GM03348 (cell line): ENCODE results near the gene GLS.
A peak's percentile ranks its signal among the peaks of the same experiment; 100 is the strongest.

Experiments used
- DNase-seq: peaks from one replicate; pipeline ENCODE4 v3.0.0; 2012; ENCODE audit warnings: low spot score

The GLS gene

DNA sequence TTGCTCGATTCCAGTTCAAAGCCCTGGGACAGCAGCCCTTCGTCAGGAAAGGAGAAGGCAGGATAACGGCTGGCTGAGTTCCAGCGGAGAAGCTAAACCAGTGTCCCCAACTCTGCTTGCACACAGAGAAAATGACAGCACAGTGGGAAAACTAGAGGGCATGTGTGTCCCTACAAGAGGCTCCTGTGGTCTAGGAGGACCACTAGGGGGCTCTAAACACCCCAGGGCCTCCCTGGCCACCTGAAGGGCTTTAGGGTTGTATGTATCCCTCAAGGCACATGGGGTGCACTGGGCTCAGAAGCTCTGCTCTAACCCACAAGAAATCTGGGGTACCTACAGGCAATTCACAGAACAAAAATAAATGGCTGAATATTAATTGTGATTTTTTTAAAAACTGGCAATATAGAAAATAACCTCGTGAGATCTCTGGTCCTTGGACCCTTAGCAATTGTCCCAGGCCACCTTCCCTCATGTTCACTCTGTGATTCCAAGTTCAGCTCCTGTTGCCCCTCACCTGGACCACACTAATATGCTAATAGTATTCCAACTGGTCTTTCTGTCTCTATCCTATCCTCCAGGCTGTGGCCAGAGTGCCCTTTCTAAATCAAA is 115.8 kb downstream of the GLS start:
- peak; percentile 63 for DNase-seq

DNA sequence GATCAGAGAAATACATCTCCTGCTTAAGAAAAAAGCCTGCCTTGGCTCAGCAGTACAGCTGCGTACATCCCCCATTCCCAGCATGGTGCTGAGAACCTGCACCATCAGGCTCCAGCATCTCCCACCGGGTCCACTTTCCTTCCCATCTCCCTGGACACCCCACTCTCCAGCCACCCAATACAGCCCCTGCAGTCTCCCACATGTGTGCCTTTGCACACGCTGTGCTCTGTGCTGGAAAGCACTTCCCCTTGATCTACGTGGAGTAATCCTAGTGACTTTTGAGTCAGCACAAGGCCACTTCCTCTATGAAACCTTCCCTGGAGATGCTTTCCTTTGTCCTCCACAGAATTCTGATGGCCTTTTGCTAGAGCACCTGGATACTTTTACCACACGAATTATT is 116.3 kb downstream of the GLS start:
- DNase-seq: no peak

DNA sequence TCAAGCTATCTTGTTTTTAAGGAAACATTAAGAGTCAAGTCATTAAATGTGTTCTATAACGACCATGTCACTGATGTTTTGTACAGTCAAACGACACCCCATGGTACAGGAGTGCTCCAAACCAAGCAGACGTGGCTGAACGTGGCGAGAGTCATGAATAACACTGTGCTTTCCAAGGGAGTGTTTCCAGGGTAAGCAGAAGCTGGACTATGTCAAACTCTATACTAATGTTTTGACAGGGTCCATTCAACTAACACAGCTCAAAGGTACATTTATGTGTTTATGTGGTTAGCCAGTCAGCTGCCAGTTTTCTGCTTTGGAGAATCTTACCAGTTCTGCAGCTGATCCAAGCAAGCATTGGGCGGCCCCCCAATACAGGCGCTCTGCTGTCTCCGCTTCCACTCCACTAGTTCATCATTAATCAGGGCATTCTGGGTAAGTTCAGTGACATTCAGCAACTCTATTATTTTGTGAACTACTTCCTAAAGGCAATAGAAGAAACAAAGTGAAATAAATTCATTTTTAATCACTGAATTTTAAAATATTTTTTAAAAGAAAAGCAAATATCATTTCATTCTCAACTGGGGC is 117.0 kb downstream of the GLS start:
- no peak for DNase-seq

DNA sequence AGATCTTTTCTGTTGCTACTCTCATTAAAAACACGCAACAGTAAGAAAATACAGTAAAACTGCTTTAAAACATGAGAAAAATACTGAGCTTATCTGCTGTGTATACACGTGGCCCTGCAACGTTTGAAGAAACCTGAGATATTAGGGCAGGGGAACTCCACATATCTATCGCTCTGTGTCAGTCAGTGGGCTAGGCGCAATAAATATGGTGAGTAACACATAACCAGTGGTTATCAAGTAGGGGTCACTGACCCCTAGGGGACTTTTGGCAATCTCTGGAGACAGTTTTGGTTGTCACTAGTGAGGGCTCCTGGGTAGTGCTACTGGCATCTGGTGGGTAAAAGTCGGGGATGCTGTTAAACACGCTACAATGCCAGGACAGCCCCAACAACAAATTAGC is 118.4 kb downstream of the GLS start:
- no peak for DNase-seq

DNA sequence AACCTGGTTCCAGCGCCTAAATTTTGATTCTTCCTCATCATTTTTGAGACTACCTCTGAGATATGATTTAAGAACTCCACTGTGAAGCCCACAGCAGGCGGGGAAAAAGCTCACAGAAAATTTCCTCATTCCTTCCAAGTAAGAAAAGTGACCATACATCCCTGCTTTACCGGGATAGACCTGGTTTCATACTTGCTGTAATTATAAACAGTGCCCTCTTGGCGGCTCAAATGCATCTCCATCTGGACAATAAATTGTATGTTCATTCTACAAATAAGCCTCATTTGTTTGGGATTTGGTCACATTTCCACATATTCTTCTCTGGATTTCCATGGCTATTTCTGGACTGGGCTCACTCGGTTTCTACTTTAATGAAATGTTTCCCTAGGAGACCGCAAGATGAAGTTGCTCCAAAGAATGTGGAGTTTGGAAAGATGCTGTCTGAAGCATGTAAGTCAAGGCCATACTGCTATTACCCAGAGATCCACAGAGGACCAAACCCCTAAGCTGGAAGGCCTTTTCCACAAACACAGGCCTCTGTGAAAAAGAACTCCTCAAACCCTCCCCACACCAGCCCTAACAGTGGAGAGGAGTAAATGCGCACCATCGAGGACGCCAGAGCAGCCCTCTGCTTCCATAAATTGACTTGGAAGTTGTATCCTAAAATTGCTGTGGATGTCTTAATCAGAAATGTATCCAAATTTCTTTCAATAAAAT is 119.5 kb downstream of the GLS start:
- DNase-seq: no peak

DNA sequence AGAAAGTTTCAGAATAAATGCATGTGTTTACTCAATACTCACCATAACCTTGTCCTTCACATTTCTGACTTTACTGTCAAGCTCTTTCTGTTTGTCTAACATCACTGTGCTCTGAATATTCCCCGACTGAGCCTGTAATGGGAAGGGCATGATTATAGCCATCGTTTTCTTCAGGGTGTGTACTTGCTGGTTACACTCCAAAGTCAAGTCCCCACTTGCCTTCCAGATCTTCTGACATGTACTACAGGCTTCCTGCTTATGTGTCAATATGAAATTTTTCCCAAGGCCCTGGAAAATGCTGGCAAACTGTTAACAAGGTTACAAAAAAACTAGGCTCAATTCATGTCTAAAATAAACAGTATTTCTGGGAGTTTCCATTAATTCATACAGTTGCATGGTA is 120.4 kb downstream of the GLS start:
- DNase-seq: no peak

DNA sequence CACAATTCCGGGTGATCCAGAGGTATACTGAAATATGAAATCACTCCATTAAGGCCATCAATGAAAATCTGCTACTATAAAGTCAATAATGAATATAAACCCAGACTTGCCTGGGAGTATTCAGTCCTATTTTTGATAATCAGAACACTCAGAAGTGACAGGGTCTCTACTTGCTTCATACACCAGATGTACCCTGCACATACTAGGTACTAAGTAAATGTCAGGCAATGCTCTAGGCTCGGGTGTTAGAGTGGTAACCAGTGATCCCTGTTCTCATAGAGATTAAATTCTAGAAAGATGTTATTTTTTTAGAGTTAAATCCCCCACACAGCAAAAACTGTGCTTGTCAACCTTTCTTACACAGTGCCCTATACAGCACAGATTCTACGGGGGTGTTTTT is 121.0 kb downstream of the GLS start:
- DNase-seq: no peak

DNA sequence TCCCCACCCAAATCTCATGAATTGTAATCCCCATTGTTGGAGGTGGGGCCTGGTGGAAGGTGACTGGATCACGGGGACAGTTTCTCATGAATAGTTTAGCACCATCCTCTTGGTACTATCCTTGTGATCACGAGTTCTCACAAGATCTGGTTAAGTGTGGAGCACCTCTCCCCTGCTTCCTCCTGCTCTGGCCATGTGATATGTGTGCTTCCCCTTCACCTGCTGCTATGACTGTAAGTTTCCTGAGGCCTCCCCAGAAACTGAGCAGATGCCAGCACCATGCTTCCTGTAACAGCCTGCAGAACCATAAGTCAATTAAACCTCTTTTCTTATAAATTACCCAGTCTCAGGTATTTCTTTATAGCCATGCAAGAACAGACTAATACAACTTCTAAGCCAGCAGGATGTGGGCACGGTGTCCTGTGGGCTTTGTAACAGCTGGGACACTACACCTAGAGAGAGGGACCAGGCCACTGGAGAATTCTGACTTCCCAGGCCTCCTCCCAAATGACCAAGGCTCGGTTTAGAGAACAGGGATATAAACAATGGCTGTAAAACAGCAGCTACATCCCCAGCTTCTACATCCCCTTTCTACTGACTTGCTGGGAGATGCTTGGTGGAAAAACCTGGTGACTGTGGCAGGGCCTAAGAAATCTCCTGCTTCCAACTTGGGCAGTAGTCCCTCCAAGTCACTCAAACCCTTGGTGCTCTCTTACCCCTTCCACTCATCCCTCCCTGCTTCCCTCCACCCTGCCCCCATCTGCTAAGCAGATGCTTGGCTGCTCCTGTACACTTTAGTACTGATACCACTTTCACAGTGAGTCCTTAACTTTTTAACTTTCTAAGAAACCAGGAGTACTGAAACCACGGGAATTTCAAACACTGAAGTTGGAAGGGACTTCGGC is 123.0 kb downstream of the GLS start:
- DNase-seq: no peak

DNA sequence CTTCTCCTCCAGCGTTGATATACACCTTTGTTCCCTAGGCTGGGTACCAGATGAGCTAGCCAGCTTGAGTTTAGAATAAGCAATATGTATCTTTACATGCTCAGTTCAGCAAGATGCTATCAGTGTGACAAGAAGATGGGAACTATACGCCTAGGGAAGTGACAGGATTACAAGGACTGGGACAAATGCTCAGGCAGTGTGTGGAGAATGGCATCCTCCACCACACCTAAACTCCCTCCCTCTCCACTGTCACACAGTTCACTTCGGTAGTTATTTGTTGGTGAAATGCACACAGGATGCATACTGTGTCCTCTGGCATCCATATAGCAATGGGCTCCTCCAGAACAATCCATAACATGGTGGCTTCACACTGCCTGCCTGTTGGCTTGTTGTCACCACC is 125.7 kb downstream of the GLS start:
- no peak for DNase-seq

DNA sequence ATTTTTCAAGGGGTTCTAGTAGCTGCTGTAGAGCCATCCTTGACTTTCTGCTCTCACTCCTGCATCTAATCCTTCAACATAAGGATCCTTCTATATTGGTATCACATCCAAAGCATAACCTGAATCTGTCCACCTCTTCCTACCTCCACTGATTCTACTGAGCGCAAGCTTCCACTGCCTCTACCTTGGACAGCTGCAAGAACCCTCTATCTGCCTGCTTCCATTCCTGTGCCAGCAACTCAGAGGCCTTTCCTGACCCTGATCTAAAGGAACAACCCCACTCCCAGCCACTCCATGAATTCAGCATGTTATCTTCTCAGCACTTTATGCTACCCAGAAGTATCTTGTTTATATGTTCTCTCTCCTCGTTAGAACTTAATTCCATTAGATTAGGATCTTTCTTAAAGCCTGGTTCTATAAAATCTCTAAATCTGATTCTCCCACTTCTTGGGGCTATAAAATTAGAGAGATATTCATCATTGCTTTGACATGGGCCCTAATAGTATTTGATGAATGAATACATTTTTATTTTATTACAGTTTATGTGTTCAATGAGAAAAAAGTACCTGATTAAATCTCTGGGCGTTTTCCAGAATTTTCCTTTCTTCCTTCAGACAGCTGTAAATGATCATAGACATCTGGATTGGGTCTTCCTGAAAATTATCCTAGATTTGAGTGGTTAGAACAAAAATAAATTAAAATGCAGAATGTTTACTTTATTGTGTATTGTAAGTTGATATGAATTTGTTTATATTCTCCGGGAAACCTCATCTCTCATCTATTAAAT is 126.6 kb downstream of the GLS start:
- DNase-seq: no peak

DNA sequence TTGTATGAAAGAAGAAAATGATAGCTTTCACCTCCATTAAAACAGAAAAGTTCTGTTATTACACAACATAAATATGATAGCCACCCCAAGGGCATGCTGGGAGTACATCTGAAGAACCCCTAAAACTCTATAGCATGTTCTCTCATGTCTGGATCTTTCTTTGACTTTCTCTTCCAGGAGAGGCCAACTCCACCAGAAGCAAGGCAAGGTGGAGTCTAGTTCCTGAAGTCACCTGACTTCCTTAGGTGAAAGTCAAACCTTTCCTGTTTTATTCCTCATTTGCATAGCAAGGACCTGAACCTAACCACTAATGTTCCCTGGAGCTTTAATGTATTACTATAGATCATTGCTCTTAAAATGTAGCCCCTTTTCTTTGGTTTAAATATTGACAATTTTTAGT is 127.7 kb downstream of the GLS start:
- DNase-seq: no peak

DNA sequence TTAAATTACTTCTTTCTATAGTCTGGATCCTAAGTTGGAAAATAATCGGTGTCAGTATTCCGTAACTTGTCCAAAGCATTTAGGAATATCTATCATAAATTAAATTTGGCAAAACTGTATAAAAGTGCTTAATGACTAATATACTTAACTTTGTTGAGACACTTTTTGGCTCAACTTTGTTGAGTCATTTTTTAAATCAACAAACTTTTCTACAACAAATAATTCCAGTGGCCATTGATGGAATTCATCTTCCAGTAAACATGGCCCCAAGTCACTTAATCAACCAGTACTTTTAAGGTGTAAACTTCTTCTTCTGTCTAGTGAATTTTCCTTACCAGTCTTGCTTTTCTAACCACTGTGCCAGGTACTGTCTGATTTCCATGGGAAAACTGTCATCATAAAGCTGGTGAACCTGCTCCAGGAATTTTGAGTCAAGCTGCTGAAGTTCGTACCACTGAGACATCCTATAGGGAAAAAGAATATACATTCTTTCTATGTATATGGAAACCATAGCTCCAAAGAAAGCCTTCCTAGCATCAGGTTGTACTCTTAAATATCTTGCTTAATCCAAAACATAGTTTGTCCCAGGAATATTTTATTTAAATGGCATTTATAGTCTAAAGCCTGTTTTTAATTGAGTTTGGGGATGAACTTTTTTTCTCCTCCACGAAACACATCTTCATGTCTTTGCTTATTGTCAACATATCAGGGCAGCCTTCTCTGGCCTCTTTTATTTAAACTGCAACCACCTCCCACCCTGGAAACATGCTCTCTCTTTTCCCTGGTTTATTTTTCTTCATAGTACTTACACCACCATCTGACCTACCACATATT is 129.1 kb downstream of the GLS start:
- no peak for DNase-seq

DNA sequence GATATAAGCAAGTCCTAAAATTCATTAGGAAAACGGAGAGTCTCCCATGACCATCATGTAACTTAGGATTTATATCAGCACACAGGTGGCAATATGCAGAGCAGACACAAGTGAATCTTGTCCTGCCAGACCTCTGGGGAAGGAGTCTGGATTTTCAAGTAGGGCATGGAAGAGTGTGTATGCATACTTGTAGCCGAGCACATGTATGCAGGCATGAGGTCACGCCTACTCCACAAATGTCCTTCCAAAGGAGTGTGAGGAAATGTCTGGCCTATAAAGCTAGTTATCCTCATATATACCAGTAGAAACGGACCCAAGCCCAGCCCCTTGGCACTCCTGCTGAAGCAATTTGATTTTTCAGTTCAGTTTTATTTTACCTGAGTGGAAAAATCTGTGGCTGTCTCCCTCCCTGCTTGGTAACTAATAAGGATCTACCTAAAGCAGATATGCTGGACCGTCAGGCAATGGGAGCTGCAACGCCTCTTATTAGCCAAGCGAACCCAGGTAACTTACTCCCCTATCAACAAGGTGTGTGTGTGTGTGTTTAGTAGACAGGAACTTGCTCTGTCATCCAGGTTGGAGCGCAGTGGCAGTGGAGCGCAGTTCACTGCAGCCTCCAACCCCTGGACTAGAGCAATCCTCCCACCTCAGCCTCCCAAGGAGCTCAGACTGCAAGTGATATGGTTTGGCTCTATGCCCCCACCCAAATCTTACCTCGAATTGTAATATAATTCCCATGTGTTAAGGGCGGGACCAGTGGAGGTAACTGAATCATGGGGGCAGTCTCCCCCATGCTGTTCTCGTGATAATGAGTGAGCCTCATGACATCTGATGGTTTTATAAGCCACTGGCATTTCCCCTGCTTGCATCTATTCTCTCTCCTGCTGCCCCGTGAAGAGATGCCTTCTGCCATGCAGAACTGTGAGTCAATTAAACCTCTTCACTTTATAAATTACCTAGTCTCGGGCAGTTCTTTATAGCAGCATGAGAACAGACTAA is 130.6 kb downstream of the GLS start:
- no peak for DNase-seq

DNA sequence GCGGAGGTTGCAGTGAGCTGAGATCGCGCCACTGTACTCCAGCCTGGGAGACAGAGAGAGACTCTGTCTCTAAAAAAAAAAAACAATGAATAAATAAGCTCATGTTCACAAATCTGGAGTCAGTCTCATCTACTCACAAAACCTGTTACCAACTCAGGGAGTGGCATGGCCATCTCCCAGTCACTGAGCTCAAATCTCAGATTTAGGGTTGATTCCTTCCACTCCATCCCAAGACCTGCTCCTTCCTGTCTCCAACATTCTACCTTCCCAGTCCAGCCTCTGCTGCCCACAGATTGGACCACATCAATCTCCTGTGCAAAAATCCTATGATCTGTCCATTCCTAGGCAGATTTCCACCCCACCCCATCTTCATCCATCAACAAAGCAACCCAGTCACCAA is 131.7 kb downstream of the GLS start:
- DNase-seq: no peak

DNA sequence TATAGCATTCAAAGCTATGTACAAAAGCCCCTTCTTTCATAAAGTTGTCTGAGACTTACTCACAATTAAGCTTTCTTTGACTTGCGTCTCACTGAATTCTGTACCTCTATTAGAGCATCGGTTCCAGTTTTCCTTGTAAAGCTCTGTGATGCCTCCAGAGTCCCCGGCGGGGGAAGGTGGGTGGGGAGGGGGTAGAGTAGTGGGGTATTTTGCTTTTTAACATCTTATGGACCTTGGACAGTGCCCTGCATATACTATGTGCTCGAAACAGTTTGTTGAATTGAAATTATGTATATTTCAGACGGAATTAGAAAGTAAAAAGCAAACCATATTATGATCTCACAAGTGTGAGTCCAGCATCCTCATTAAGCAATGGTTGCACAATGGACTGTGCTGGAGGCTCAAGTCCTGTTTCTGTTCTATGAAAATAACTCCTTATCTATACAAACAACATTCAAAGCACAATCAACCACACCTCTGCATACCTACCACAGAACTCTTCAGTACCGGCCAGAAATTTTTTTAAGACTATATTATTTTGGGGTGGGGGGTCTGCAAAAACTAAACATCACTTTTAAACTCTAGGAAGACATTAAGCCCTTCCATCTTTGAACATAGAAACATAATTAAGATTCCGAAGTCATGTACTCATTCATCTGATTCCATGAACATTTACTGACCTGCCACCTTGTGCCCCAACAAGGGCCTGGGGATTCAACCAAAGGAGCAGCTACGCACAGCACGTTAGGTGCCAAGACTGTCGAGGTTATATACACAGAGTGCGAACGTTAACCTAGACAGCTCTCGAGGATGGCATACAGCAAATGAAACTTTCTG is 132.4 kb downstream of the GLS start:
- DNase-seq: no peak

DNA sequence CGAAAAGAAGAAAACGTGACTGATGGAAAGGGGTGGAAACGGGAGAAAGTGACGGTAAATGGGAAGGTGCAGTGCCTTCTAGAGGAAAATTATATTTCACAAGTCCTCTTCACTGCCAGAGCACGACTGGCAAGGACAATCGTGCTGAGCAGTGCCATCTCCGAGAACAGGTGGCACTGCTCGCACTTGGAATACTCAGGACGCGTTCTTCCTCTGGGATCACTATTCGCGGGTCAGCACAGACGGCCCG is 133.0 kb downstream of the GLS start:
- no peak for DNase-seq

DNA sequence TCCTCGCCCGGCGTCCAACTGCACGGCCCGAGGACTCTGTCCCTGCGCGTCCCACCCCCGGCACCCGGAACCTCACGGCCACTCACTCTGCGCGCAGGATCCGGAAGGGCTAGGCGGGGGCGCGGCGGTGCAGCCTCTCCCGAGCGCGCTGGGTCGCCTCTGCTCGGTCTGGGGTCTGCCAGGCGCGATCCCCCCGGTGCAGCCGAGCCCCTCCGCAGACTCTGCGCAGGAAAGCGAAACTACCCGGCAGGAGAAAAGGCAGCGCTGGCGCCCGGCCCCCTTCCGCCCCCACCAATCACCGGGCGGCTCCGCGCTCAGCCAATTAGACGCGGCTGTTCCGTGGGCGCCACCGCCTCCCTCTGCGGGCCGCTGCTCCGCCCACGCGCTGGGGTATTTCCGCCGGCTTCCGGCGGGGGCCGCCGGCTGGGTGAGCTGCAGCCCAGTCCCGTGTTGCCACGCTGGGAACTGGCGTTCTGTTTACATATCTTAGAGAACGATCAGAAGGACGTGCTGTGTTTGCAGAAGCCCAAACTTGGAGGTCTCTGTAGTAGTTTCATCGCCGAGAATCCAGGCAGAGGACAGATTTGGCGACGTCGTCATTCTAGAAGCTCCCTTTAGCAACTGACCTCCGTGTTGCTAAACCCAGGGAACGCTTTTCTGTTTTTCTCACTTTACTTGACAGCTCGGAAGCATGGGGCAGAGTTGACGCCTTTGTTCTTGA is 133.5 kb downstream of the GLS start, which contains the start of gene STAT1:
STAT1 (minus strand) TSS at position 240 of the 721 bp plus-strand sequence. CDS start 4,168 bp downstream, outside the sequence.
- DNase-seq: peak; percentile 98

DNA sequence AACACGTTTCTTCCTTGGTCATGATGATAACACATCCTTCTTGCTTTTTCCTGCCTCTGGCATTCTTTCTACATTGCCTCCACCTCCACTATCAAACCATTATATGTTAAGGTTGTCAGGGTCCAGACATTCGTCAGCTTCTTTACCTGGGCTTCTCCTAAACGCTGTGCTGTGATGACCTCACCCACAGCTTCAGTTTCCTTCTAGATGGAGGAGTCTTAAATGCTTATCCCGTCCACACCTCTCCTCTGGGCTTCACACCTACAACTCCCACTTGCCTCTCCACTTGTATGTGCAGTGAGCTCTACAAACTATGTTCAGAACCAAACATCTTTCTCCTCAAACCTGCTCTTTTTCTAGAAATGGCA is 134.0 kb downstream of the GLS start:
- no peak for DNase-seq
